H9 (cell line): ENCODE measurements around the gene FXYD7. TPM values are rescaled to one million over a fixed set of nuclear protein-coding genes. Genes with fewer than 3 reads are reported as not detected.

Source experiments
- DNase-seq: peaks from one replicate; pipeline ENCODE4 v3.0.0-alpha.2; 2017
- H2AFZ ChIP-seq: one replicate; pipeline ENCODE4 v1.6.1; 2013; ENCODE audit warnings: mild to moderate bottlenecking, low read length, control low read depth, moderate library complexity
- H2AK5ac ChIP-seq: 2 replicates; pipeline ENCODE4 v1.6.1; 2013; ENCODE audit warnings: low read length, control low read depth, mixed read lengths; ENCODE audit not compliant: insufficient read length
- H2BK120ac ChIP-seq: one replicate; pipeline ENCODE4 v1.6.1; 2013; ENCODE audit warnings: low read depth, mild to moderate bottlenecking, low read length, control low read depth, inconsistent platforms; ENCODE audit not compliant: poor library complexity, severe bottlenecking
- H2BK12ac ChIP-seq: 2 replicates; pipeline ENCODE4 v1.6.1; 2013; ENCODE audit warnings: low read length, control low read depth, mixed read lengths, low read depth; ENCODE audit not compliant: insufficient read length
- H2BK15ac ChIP-seq: 2 replicates; pipeline ENCODE4 v1.6.1; 2013; ENCODE audit warnings: low read depth, low read length, control low read depth
- H2BK20ac ChIP-seq: one replicate; pipeline ENCODE4 v1.6.1; 2013; ENCODE audit warnings: low read depth, mild to moderate bottlenecking, low read length, control low read depth, inconsistent platforms; ENCODE audit not compliant: poor library complexity, severe bottlenecking
- H2BK5ac ChIP-seq: 2 replicates; pipeline ENCODE4 v1.6.1; 2013; ENCODE audit warnings: low read length, control low read depth, mixed read lengths; ENCODE audit not compliant: insufficient read length
- H3K14ac ChIP-seq: 2 replicates; pipeline ENCODE4 v1.6.1; 2013; ENCODE audit warnings: low read length, control low read depth; ENCODE audit not compliant: insufficient read depth
- H3K18ac ChIP-seq: 2 replicates; pipeline ENCODE4 v1.6.1; 2013; ENCODE audit warnings: low read depth, mild to moderate bottlenecking, mixed read lengths, low read length, control low read depth; ENCODE audit not compliant: insufficient read length
- H3K23ac ChIP-seq: 2 replicates; pipeline ENCODE4 v1.6.1; 2013; ENCODE audit warnings: low read length, control low read depth, mixed read lengths, low read depth; ENCODE audit not compliant: insufficient read length
- H3K23me2 ChIP-seq: 2 replicates; pipeline ENCODE4 v1.6.1; 2013; ENCODE audit warnings: low read depth, mild to moderate bottlenecking, mixed read lengths, low read length, control low read depth; ENCODE audit not compliant: insufficient read length, poor library complexity, severe bottlenecking
- H3K27ac ChIP-seq: 2 replicates; pipeline ENCODE4 v1.5.1; 2013; ENCODE audit warnings: low read length, control low read depth, mixed read lengths, low read depth; ENCODE audit not compliant: insufficient read length
- H3K27me3 ChIP-seq: 2 replicates; pipeline ENCODE4 v1.6.1; 2013; ENCODE audit warnings: low read length, control low read depth, inconsistent platforms; ENCODE audit not compliant: insufficient read depth
- H3K4ac ChIP-seq: 2 replicates; pipeline ENCODE4 v1.6.1; 2013; ENCODE audit warnings: low read depth, mild to moderate bottlenecking, control low read depth, inconsistent platforms, low read length, moderate library complexity
- H3K4me1 ChIP-seq: 2 replicates; pipeline ENCODE4 v1.6.1; 2013; ENCODE audit warnings: low read length, control low read depth, inconsistent platforms; ENCODE audit not compliant: insufficient read depth
- H3K4me2 ChIP-seq: 2 replicates; pipeline ENCODE4 v1.6.1; 2013; ENCODE audit warnings: low read length, control low read depth, mixed read lengths; ENCODE audit not compliant: insufficient read length, insufficient read depth
- H3K56ac ChIP-seq: 2 replicates; pipeline ENCODE4 v1.6.1; 2013; ENCODE audit warnings: low read depth, mild to moderate bottlenecking, mixed read lengths, low read length, control low read depth; ENCODE audit not compliant: insufficient read length
- H3K79me1 ChIP-seq: 2 replicates; pipeline ENCODE4 v1.6.1; 2013; ENCODE audit warnings: low read depth, mild to moderate bottlenecking, moderate library complexity, low read length, control low read depth, inconsistent platforms; ENCODE audit not compliant: insufficient read depth, poor library complexity, severe bottlenecking
- H3K79me2 ChIP-seq: 2 replicates; pipeline ENCODE4 v1.6.1; 2013; ENCODE audit warnings: low read length, control low read depth, inconsistent platforms; ENCODE audit not compliant: insufficient read depth
- H3K9ac ChIP-seq: 2 replicates; pipeline ENCODE4 v1.6.1; 2013; ENCODE audit warnings: low read length, control low read depth, mixed read lengths; ENCODE audit not compliant: insufficient read length; ENCODE audit errors: extremely low read depth
- H3K9me3 ChIP-seq: one replicate; pipeline ENCODE4 v1.6.1; 2013; ENCODE audit warnings: low read depth, low read length, inconsistent platforms; ENCODE audit not compliant: control insufficient read depth
- H3T11ph ChIP-seq: one replicate; pipeline ENCODE4 v1.6.1; 2013; ENCODE audit warnings: mild to moderate bottlenecking, low read length, control low read depth, inconsistent platforms
- H4K20me1 ChIP-seq: one replicate; pipeline ENCODE4 v1.6.1; 2013; ENCODE audit not compliant: control insufficient read depth, insufficient read length, insufficient read depth
- H4K5ac ChIP-seq: 2 replicates; pipeline ENCODE4 v1.6.1; 2013; ENCODE audit warnings: low read depth, mild to moderate bottlenecking, mixed read lengths, low read length, control low read depth; ENCODE audit not compliant: insufficient read length
- H4K8ac ChIP-seq: replicated peaks from 2 replicates; pipeline ENCODE4 v1.6.1; 2013; ENCODE audit warnings: low read length, control low read depth, mixed read lengths, low read depth; ENCODE audit not compliant: insufficient read length
- H4K91ac ChIP-seq: 2 replicates; pipeline ENCODE4 v1.6.1; 2013; ENCODE audit warnings: low read depth, mild to moderate bottlenecking, moderate library complexity, mixed read lengths, low read length, control low read depth; ENCODE audit not compliant: insufficient read length
- H3K27ac Mint-ChIP-seq, 3 experiments: 2 replicates in 2 of 3; 3 replicates in 1 of 3; pipeline ENCODE4 v1.8.0; 2020 to 2021; ENCODE audit warnings: mixed read lengths in 3 of 3, mild to moderate bottlenecking in 1 of 3, moderate library complexity in 1 of 3
- H3K27me3 Mint-ChIP-seq: 2 replicates; pipeline ENCODE4 v1.8.0; 2021; ENCODE audit warnings: low read depth, mild to moderate bottlenecking, moderate library complexity, mixed read lengths
- H3K36me3 Mint-ChIP-seq, 3 experiments: 2 replicates in 2 of 3; 3 replicates in 1 of 3; pipeline ENCODE4 v1.8.0; 2020 to 2021; ENCODE audit warnings: low read depth in 3 of 3, mixed read lengths in 3 of 3; ENCODE audit not compliant: insufficient read depth in 1 of 3
- H3K4me1 Mint-ChIP-seq, 2 experiments: 2 replicates each; pipeline ENCODE4 v1.8.0; 2020; ENCODE audit warnings: mixed read lengths in 2 of 2
- H3K4me3 Mint-ChIP-seq, 2 experiments: 2 replicates in 1 of 2; 3 replicates in 1 of 2; pipeline ENCODE4 v1.8.0; 2020 to 2021; ENCODE audit warnings: mild to moderate bottlenecking in 2 of 2, mixed read lengths in 2 of 2, moderate library complexity in 1 of 2
- H3K9me3 Mint-ChIP-seq, 2 experiments: 2 replicates in 1 of 2; 3 replicates in 1 of 2; pipeline ENCODE4 v1.8.0; 2020; ENCODE audit warnings: mild to moderate bottlenecking in 2 of 2, mixed read lengths in 2 of 2, moderate library complexity in 1 of 2
- CTCF ChIP-seq: fragments of 200-600 bp; sonication (generic); conservative IDR thresholded peaks from 3 replicates; pipeline ENCODE4 v1.8.0; 2021; ENCODE audit warnings: antibody characterized with exemption, mild to moderate bottlenecking
- WGBS: extraction: QIAGEN DNeasy Blood & Tissue Kit; methylation state at CpG from one replicate; pipeline ENCODE4 v1.1.7; 2013; ENCODE audit warnings: missing lambda C conversion rate, low lambda C conversion rate, mixed read lengths; ENCODE audit not compliant: insufficient read length; ENCODE audit errors: extremely low coverage; 5-methylcytosine and 5-hydroxymethylcytosine counted together
- total RNA-seq: library from RNA; stranded (reverse); gene quantifications from 2 replicates; pipeline ENCODE4 v1.2.1, GENCODE V29; 2021

Gene FXYD7
- total RNA-seq, 1 experiment from 2014 or later = 9.0 TPM

GRCh38 chr19:35138305-35138892 is 4.7 kb upstream of the FXYD7 start, which contains the start of gene FXYD1:
Gene FXYD1, plus strand, starts transcription at chr19:35138824. Its CDS starts 1,256 bp downstream, at chr19:35140080.
- DNase-seq = no peak
- Histone ChIP-seq H3K4me1 (peaks cover 2% of the 10 kb centered on the region; the same call in 1 of the 2 replicates), H3K27me3 (no peaks in the 10 kb centered on the region), H4K8ac (no peak within 1 kb of the TSS), H3K4me2 (no peak within 1 kb of the TSS), H2BK12ac (no peak within 1 kb of the TSS), H2BK120ac (no peak within 1 kb of the TSS), H3K23ac (no peak within 1 kb of the TSS), H3K56ac (no peak within 1 kb of the TSS), H3K9me3 (no peaks in the 10 kb centered on the region), H3K9ac (no peak within 1 kb of the TSS), H2BK15ac (no peak within 1 kb of the TSS), H3K23me2 (peaks cover 17% of the 10 kb centered on the region), H3K27ac (no peak within 1 kb of the TSS), H4K91ac (no peak within 1 kb of the TSS), H4K5ac (no peak within 1 kb of the TSS), H2AFZ (no peak within 1 kb of the TSS), H3K18ac (no peak within 1 kb of the TSS), H3K79me1 (no peaks in the 10 kb centered on the region), H3T11ph (no peak within 1 kb of the TSS), H2BK5ac (no peak within 1 kb of the TSS), H4K20me1 (no peaks in the 10 kb centered on the region), H3K79me2 (no peaks in the 10 kb centered on the region), H2BK20ac (no peak within 1 kb of the TSS), H3K14ac (no peak within 1 kb of the TSS; the same call in 1 of the 2 replicates), H3K4ac (no peak within 1 kb of the TSS), H2AK5ac (no peak within 1 kb of the TSS)
- Mint-ChIP-seq H3K9me3 (no peaks in the 10 kb centered on the region), H3K27me3 (peaks cover 35% of the 10 kb centered on the region), H3K27ac (peak within 1 kb of the TSS in 1 of 3 experiments; percentile 81; a peak in 4 of 7 replicates), H3K36me3 (peaks cover 0 to 3% (median 0%) of the 10 kb centered on the region in 3 experiments; a peak in 1 of 7 replicates), H3K4me3 (peak within 1 kb of the TSS in 1 of 2 experiments; percentile 55; a peak in 3 of 5 replicates), H3K4me1 (peaks cover 32 to 46% of the 10 kb centered on the region in 2 experiments)
- TF ChIP-seq CTCF = no peak
- WGBS = no CpG with 5 or more reads among the region's 18 CpGs
